ENCODE results near the gene HDAC11.
"Not testable (repeated sequence)": the region's sequence is repeated elsewhere in the genome, so short reads cannot be mapped to it uniquely, and the experiment has no call there.

HDAC11 gene

GRCh38 chr3:13480340-13481318 is 523 bp downstream of the HDAC11 start:
- no peak for DNase-seq (ENCODE audit: low read depth)
- no peak for TF ChIP-seq CTCF (IDR thresholded peaks at IDR 0.05; ENCODE audit: low read length, missing control alignments)
- H3K4me3 ChIP-seq (replicated peaks; ENCODE audit: low read depth, low read length) = peak overlapping the region; percentile 57

GRCh38 chr3:13482106-13482690 is 2.1 kb downstream of the HDAC11 start:
- DNase-seq (ENCODE audit: low read depth) = no peak
- no peak overlapping the region for H3K4me3 ChIP-seq (replicated peaks; ENCODE audit: low read depth, low read length)
- TF ChIP-seq CTCF (IDR thresholded peaks at IDR 0.05; ENCODE audit: low read length, missing control alignments) = no peak

GRCh38 chr3:13483286-13483685 is 3.2 kb downstream of the HDAC11 start:
- H3K4me3 ChIP-seq (replicated peaks; ENCODE audit: low read depth, low read length) = no peak overlapping the region
- DNase-seq (ENCODE audit: low read depth) = no peak
- TF ChIP-seq CTCF (IDR thresholded peaks at IDR 0.05; ENCODE audit: low read length, missing control alignments) = no peak

GRCh38 chr3:13483988-13484695 is 4.0 kb downstream of the HDAC11 start:
- H3K4me3 ChIP-seq (replicated peaks; ENCODE audit: low read depth, low read length) = no peak overlapping the region
- no peak for DNase-seq (ENCODE audit: low read depth)
- TF ChIP-seq CTCF (IDR thresholded peaks at IDR 0.05; ENCODE audit: low read length, missing control alignments) = no peak

GRCh38 chr3:13484851-13485590 is 4.9 kb downstream of the HDAC11 start:
- DNase-seq (ENCODE audit: low read depth) = peak; percentile 64
- no peak for TF ChIP-seq CTCF (IDR thresholded peaks at IDR 0.05; ENCODE audit: low read length, missing control alignments)
- H3K4me3 ChIP-seq (replicated peaks; ENCODE audit: low read depth, low read length) = no peak overlapping the region

GRCh38 chr3:13485630-13486562 is 5.8 kb downstream of the HDAC11 start:
- not testable (repeated sequence) for DNase-seq (ENCODE audit: low read depth); H3K4me3 ChIP-seq (replicated peaks; ENCODE audit: low read depth, low read length)
